GM03348 (cell line): Measurements from ENCODE around the gene CCDC192.

Experiments used
- DNase-seq: peaks from one replicate; pipeline ENCODE4 v3.0.0; 2012; ENCODE audit warnings: low spot score

The CCDC192 gene

DNA sequence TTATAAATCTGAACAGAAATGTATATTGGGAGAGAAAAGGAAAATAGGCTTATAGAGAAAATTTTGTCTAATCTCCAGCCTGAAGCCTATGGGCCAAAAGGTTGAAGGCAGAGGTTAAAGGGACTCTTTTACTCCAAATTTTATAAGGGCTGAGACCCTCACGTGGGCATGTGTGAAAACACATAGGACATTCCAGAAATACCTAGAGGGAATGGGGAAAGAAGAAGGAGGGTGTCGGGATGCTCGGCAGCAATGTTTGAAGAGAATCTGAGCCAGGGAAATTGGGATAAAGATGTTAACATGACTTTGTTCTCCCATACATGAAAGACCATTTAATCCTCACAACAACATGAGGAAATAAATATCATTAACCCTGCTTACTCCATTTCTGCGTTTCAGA lies 278.3 kb downstream of the CCDC192 start:
- no peak for DNase-seq

DNA sequence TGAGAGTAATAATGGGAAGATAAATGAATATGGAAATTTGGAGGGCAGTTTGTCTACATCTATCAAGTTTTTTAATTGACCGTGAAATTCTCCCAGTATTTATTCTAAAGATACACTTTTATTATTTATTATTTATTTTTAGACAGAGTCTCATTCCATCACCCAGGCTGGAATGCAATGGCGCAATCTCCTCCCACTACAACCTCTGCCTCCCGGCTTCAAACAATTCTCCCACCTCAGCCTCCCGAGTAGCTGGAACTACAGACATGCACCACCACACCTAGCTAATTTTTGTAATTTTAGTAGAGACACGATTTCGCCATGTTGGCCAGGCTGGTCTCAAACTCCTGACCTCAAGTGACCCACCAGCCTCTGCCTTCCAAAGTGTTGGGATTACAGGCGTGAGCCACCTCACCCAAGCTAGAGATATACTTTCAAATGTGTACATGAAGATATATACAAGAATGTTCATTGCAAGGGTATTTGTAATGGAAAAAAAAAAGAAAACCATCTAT lies 282.7 kb downstream of the CCDC192 start:
- DNase-seq = no peak

DNA sequence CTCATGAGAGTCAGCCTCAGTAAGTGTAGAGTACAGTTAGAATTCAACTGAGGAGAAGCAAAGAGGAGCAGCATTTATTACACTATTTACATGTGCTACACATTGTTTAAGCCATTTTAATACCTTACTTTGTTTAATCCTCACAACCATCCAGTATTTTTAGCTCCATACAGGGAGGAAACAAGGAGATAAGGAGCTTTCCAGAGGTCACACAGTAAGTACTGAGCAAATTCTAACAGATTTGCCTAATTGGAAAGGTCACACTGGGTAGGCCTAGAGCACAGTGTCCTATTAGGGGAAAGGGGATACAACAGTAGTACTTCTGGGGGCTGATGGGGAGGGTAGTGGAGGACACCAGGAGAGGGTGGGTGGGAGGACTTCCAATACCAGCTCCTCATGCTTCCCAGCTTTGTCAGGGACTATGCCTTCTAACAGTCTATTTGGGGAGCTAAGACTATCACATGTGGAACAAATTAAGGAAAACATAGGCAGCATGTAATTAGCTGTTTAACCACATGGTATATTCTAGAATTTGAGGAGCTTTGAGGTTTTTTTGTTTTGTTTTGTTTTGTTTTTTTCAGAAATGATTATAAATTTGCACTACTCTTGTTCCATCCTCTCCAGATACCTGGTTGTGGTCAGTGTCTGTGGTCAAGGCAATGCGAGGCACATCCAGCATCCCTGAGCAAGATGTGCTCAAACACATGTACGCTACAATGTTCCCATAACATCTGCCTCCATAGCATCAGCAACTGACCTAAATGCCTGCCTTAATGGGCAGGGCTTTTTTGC lies 284.4 kb downstream of the CCDC192 start:
- peak; percentile 8 for DNase-seq

- DNase-seq = peak; percentile 40
Measured at GRCh38 chr5:127988146-127988760, 285.1 kb downstream of the CCDC192 start.
